ENCODE data around the gene PCDHGA1.
"Not testable (repeated sequence)": the region's sequence is repeated elsewhere in the genome, so short reads cannot be mapped to it uniquely, and the experiment has no call there.

Gene PCDHGA1

DNA sequence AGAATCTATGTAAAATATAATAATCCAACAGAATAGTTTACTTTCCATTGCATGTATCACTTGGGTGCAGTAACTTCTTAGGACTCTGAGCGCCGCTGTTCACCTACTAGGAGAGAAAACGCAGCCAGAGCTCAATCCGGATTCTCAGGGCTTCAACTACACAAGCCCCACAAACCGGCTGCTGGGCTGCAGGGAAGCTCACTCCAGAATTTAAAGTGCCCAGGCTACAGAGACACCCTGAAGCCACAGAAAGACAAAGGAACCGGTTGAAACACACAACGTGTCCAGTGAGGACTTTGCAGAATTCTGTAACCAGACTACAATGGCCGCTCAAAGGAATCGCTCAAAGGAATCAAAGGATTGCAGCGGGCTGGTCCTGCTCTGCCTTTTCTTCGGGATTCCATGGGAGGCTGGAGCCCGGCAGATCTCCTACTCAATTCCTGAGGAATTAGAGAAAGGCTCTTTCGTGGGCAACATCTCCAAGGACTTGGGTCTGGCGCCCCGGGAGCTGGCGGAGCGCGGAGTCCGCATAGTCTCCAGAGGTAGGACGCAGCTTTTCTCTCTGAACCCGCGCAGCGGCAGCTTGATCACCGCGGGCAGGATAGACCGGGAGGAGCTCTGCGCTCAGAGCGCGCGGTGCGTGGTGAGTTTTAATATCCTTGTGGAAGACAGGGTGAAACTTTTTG, 82.7 kb downstream of the PCDHGA1 start, which contains the start of gene PCDHGA10:
Gene PCDHGA10 (plus strand): TSS at position 134 of the 686 bp plus-strand sequence. CDS start 189 bp downstream, at position 323.
- ChIA-PET CTCF (interaction anchor here (0.7 to 12.7 kb wide), 53 partner anchors 8 to 607 kb away, joined by 3 to 180 read pairs (median 5); partner anchors contain the start of genes HDAC3, PCDHB14, PCDHB15 and PCDHGA11), POLR2A (no interaction called here)
- DNase-seq (ENCODE audit: extremely low spot score): peak; percentile 73

DNA sequence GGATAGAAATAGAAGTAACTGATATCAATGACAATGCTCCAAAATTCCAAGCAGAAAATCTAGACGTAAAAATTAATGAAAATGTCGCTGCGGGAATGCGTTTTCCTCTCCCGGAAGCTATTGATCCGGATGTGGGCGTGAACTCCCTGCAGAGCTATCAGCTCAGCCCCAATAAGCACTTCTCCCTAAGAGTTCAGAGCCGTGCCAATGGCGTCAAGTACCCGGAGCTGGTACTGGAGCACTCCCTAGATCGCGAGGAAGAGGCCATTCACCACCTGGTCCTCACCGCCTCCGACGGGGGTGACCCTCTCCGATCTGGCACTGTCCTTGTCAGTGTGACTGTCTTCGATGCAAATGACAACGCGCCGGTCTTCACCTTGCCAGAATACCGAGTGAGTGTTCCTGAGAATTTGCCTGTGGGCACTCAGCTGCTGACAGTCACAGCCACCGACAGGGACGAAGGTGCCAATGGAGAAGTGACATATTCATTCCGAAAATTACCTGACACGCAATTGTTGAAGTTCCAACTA, 83.3 kb downstream of the PCDHGA1 start:
- ChIA-PET POLR2A (no interaction called here), CTCF (interaction anchor here (0.7 to 12.7 kb wide), 42 partner anchors 8 to 608 kb away, joined by 3 to 180 read pairs (median 5); partner anchors contain the start of genes HDAC3, PCDHB14, PCDHGA11 and PCDHGA12)
- TF ChIP-seq, protein P1, sequence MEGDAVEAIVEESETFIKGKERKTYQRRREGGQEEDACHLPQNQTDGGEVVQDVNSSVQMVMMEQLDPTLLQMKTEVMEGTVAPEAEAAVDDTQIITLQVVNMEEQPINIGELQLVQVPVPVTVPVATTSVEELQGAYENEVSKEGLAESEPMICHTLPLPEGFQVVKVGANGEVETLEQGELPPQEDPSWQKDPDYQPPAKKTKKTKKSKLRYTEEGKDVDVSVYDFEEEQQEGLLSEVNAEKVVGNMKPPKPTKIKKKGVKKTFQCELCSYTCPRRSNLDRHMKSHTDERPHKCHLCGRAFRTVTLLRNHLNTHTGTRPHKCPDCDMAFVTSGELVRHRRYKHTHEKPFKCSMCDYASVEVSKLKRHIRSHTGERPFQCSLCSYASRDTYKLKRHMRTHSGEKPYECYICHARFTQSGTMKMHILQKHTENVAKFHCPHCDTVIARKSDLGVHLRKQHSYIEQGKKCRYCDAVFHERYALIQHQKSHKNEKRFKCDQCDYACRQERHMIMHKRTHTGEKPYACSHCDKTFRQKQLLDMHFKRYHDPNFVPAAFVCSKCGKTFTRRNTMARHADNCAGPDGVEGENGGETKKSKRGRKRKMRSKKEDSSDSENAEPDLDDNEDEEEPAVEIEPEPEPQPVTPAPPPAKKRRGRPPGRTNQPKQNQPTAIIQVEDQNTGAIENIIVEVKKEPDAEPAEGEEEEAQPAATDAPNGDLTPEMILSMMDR (IDR thresholded peaks at IDR 0.05; ENCODE audit: control extremely low read depth, extremely low read depth, low read depth, missing control alignments): no peak
- DNase-seq (ENCODE audit: extremely low spot score): no peak

More for the DNA sequence above, 82.7 kb downstream of the PCDHGA1 start, which contains the start of gene PCDHGA10:
- TF ChIP-seq, protein P1 (IDR thresholded peaks at IDR 0.05; ENCODE audit: control extremely low read depth, extremely low read depth, low read depth, missing control alignments): peak; percentile 77

DNA sequence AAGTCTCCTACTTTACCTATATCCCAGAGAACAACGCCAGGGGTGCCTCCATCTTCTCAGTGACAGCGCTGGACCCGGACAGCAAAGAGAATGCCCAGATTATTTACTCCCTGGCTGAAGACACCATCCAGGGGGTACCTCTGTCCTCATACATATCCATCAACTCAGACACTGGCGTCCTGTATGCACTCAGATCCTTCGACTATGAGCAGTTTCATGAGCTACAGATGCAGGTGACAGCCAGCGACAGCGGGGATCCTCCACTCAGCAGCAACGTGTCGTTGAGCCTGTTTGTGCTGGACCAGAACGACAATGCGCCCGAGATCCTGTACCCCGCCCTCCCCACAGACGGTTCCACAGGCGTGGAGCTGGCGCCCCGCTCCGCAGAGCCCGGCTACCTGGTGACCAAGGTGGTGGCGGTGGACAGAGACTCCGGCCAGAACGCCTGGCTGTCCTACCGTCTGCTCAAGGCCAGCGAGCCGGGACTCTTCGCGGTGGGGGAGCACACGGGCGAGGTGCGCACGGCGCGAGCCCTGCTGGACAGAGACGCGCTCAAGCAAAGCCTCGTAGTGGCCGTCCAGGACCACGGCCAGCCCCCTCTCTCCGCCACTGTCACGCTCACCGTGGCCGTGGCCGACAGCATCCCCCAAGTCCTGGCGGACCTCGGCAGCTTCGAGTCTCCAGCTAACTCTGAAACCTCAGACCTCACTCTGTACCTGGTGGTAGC, 84.4 kb downstream of the PCDHGA1 start:
- DNase-seq (ENCODE audit: extremely low spot score); POLR2A ChIA-PET: not testable (repeated sequence)
- CTCF ChIA-PET: interaction anchor here (1.2 to 12.7 kb wide), 14 partner anchors 15 to 465 kb away, joined by 3 to 180 read pairs (median 17); partner anchors contain the start of genes DIAPH1, PCDHGA12 and TAF7

DNA sequence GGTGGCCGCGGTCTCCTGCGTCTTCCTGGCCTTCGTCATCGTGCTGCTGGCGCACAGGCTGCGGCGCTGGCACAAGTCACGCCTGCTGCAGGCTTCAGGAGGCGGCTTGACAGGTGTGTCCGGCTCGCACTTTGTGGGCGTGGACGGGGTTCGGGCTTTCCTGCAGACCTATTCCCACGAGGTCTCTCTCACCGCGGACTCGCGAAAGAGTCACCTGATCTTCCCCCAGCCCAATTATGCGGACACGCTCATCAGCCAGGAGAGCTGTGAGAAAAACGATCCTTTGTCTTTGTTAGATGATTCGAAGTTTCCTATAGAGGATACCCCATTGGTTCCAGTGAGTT, 84.9 kb downstream of the PCDHGA1 start:
- POLR2A ChIA-PET; DNase-seq (ENCODE audit: extremely low spot score): not testable (repeated sequence)
- CTCF ChIA-PET: interaction anchor here (1.3 to 12.7 kb wide), 5 partner anchors 60 to 148 kb away, joined by 4 to 180 read pairs (median 90); partner anchors contain the start of gene PCDHGC3

DNA sequence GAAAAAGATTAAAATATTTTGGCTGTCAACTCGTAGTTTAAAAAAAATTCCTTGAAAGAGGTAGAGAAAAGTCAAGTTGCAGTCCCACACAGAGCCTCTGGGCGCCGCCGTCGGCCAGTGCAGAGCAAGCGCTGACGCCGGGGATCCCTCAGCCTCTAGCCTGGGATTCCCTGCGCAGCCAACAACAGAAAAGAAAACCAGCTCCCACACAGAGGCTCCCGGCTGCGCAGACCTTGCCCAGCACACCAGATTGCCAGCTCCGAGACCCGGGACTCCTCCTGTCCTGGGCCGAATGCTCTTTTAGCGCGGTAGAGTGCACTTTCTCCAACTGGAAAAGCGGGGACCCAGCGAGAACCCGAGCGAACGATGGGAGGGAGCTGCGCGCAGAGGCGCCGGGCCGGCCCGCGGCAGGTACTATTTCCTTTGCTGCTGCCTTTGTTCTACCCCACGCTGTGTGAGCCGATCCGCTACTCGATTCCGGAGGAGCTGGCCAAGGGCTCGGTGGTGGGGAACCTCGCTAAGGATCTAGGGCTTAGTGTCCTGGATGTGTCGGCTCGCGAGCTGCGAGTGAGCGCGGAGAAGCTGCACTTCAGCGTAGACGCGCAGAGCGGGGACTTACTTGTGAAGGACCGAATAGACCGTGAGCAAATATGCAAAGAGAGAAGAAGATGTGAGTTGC, 87.3 kb downstream of the PCDHGA1 start, which contains the start of gene PCDHGB7:
Gene PCDHGB7 (plus strand): TSS at position 184 of the 679 bp plus-strand sequence. CDS start 183 bp downstream, at position 367.
- CTCF ChIA-PET: interaction anchor here (0.6 to 12.7 kb wide), 28 partner anchors 11 to 196 kb away, joined by 3 to 180 read pairs (median 5); partner anchors contain the start of genes PCDHGA1, PCDHGA12, PCDHGA2 and PCDHGB6
- POLR2A ChIA-PET: not testable (repeated sequence)
- TF ChIP-seq, protein P1 (IDR thresholded peaks at IDR 0.05; ENCODE audit: control extremely low read depth, extremely low read depth, low read depth, missing control alignments): peak; percentile 82

DNA sequence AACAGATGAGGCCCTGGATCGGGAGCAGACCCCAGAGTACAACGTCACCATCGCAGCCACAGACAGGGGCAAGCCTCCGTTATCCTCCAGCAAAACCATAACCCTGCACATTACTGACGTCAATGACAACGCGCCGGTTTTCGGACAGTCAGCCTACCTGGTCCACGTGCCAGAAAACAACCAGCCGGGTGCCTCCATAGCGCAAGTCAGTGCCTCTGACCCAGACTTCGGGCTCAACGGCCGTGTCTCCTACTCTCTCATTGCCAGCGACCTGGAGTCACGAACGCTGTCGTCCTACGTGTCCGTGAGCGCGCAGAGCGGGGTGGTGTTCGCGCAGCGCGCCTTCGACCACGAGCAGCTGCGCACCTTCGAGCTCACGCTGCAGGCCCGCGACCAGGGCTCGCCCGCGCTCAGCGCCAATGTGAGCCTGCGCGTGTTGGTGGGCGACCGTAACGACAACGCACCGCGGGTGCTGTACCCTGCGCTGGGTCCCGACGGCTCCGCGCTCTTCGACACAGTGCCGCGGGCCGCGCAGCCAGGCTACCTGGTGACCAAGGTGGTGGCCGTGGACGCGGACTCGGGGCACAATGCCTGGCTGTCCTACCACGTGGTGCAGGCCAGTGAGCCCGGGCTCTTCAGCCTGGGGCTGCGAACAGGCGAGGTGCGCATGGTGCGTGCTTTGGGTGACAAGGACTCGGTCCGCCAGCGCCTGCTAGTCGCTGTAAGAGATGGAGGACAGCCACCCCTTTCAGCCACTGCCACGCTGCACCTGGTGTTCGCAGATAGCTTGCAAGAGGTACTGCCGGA, 89.0 kb downstream of the PCDHGA1 start:
- CTCF ChIA-PET: interaction anchor here (1.6 to 12.7 kb wide), 11 partner anchors 10 to 149 kb away, joined by 3 to 180 read pairs (median 27); partner anchors contain the start of genes PCDHGA12 and PCDHGB6
- TF ChIP-seq, protein P1 (IDR thresholded peaks at IDR 0.05; ENCODE audit: control extremely low read depth, extremely low read depth, low read depth, missing control alignments): no peak
- POLR2A ChIA-PET: no interaction called here
- no peak for DNase-seq (ENCODE audit: extremely low spot score)

More for the DNA sequence above, 87.3 kb downstream of the PCDHGA1 start, which contains the start of gene PCDHGB7:
- peak; percentile 64 for DNase-seq (ENCODE audit: extremely low spot score)

All from GM10248 (cell line).